Fibroblast of lung (primary cell): ENCODE data around the gene IGFL2. TPM values are rescaled to one million over a fixed set of nuclear protein-coding genes. Genes with fewer than 3 reads are reported as not detected.

Source experiments
- DNase-seq, 2 donors: peaks; one replicate each; pipeline versions ENCODE4 v3.0.0 to v3.0.0-alpha.2; 2010; ENCODE audit warnings: low read depth in 2 of 2
- H2AFZ ChIP-seq: 2 replicates; pipeline ENCODE4 v1.5.1; 2012; ENCODE audit warnings: low read length, control low read depth, inconsistent platforms
- H3K27ac ChIP-seq: 2 replicates; pipeline ENCODE4 v1.5.1; 2011; ENCODE audit warnings: low read length, control low read depth; ENCODE audit not compliant: insufficient read depth
- H3K27me3 ChIP-seq: 2 replicates; pipeline ENCODE4 v1.5.1; 2011; ENCODE audit warnings: mild to moderate bottlenecking, low read length; ENCODE audit not compliant: control insufficient read depth, insufficient read depth
- H3K36me3 ChIP-seq: 2 replicates; pipeline ENCODE4 v1.5.1; 2011; ENCODE audit warnings: low read length; ENCODE audit not compliant: control insufficient read depth, insufficient read depth
- H3K4me1 ChIP-seq: 2 replicates; pipeline ENCODE4 v1.5.1; 2011; ENCODE audit warnings: low read length; ENCODE audit not compliant: control insufficient read depth, insufficient read depth; ENCODE audit errors: extremely low read depth
- H3K4me2 ChIP-seq: 2 replicates; pipeline ENCODE4 v1.5.1; 2011; ENCODE audit warnings: low read length, control low read depth; ENCODE audit not compliant: insufficient read depth; ENCODE audit errors: extremely low read depth
- H3K4me3 ChIP-seq, 4 experiments: fragments of 200-600 bp in 1 of 4; sonication (generic) in 1 of 4; replicated peaks in 1 of 4; 2 replicates each; pipeline ENCODE4 v1.5.1; 2011 to 2016; ENCODE audit warnings: low read length in 4 of 4, low read depth in 3 of 4, mild to moderate bottlenecking in 3 of 4, control low read depth in 2 of 4, inconsistent platforms in 1 of 4, mixed read lengths in 1 of 4; ENCODE audit not compliant: insufficient read depth in 1 of 4; ENCODE audit errors: control extremely low read depth in 1 of 4
- H3K79me2 ChIP-seq: 2 replicates; pipeline ENCODE4 v1.5.1; 2012; ENCODE audit warnings: mild to moderate bottlenecking, low read length, inconsistent platforms; ENCODE audit not compliant: control insufficient read depth, insufficient read depth
- H3K9ac ChIP-seq: 2 replicates; pipeline ENCODE4 v1.5.1; 2011; ENCODE audit warnings: mild to moderate bottlenecking, low read length, control low read depth; ENCODE audit not compliant: insufficient read depth
- H3K9me3 ChIP-seq: 2 replicates; pipeline ENCODE4 v1.5.1; 2012; ENCODE audit warnings: low read depth, low read length; ENCODE audit not compliant: control insufficient read depth, insufficient read depth
- H4K20me1 ChIP-seq: 2 replicates; pipeline ENCODE4 v1.5.1; 2011; ENCODE audit warnings: low read length; ENCODE audit not compliant: control insufficient read depth, insufficient read depth; ENCODE audit errors: extremely low read depth
- CTCF ChIP-seq, 2 donors: IDR thresholded peaks in 1 of 2; conservative IDR thresholded peaks in 1 of 2; 1 replicate in 1 of 2; 2 replicates in 1 of 2; pipeline ENCODE4 v1.5.1; 2011 to 2012; ENCODE audit warnings: low read length in 2 of 2, control low read depth in 1 of 2, inconsistent platforms in 1 of 2, low read depth in 1 of 2, mild to moderate bottlenecking in 1 of 2
- EZH2 ChIP-seq: IDR thresholded peaks from 2 replicates; pipeline ENCODE4 v1.5.1; 2012; ENCODE audit warnings: low read length, control low read depth, mild to moderate bottlenecking; ENCODE audit errors: missing control alignments
- polyA plus RNA-seq, 2 donors: library from polyadenylated mRNA; depleted of rRNA in 1 of 2; stranded (reverse) in 1 of 2; unstranded in 1 of 2; fragments of >200 nt; gene quantifications; 2 replicates each; pipeline ENCODE4 v1.2.1, GENCODE V29; 2011 to 2012; ENCODE audit warnings: missing spikeins in 1 of 2
- total RNA-seq: library from RNA; depleted of rRNA; stranded (reverse); fragments of >200 nt; gene quantifications from 2 replicates; pipeline ENCODE4 v1.2.1, GENCODE V29; 2014

Gene IGFL2
- total and polyA plus RNA-seq, 2 donors (not counting 1 experiment from before 2014, with no cell fraction given), result not detected

- Histone ChIP-seq H3K27ac (no peak overlapping the region), H3K27me3 (peaks cover 15% of the 10 kb centered on the region), H3K9me3 (no peaks in the 10 kb centered on the region), H2AFZ (no peak overlapping the region), H4K20me1 (no peaks in the 10 kb centered on the region), H3K4me2 (no peak overlapping the region), H3K4me1 (no peaks in the 10 kb centered on the region), H3K9ac (no peak overlapping the region), H3K4me3 (no peak overlapping the region), H3K79me2 (no peaks in the 10 kb centered on the region), H3K36me3 (no peaks in the 10 kb centered on the region)
- DNase-seq, result no peak
- TF ChIP-seq CTCF (conservative IDR thresholded peaks at IDR 0.05 in 1 of 2, IDR thresholded peaks at IDR 0.05 in 1 of 2; ENCODE audit: low read depth in 1 of 2, low read length in 2 of 2) (no peak), EZH2 (no peak)
Measured at GRCh38 chr19:46112527-46112926, 35.5 kb upstream of the IGFL2 start.

GRCh38 chr19:46113726-46114125, 34.3 kb upstream of the IGFL2 start:
- Histone ChIP-seq H3K4me3 (no peak overlapping the region), H3K4me1 (no peaks in the 10 kb centered on the region), H3K4me2 (no peak overlapping the region), H3K27me3 (peaks cover 15% of the 10 kb centered on the region), H2AFZ (no peak overlapping the region), H3K9me3 (no peaks in the 10 kb centered on the region), H3K36me3 (no peaks in the 10 kb centered on the region), H4K20me1 (no peaks in the 10 kb centered on the region), H3K9ac (no peak overlapping the region), H3K27ac (no peak overlapping the region), H3K79me2 (no peaks in the 10 kb centered on the region)
- TF ChIP-seq CTCF (conservative IDR thresholded peaks at IDR 0.05 in 1 of 2, IDR thresholded peaks at IDR 0.05 in 1 of 2; ENCODE audit: low read depth in 1 of 2, low read length in 2 of 2) (no peak), EZH2 (no peak)
- DNase-seq, result peak in 1 of 2 donors; percentile 31

- no peak overlapping the region for H3K4me3 ChIP-seq
- H3K36me3 ChIP-seq, result no peaks in the 10 kb centered on the region
- H3K9ac ChIP-seq, result no peak overlapping the region
- H3K4me2 ChIP-seq, result no peak overlapping the region
- H3K27me3 ChIP-seq, result peaks cover 15% of the 10 kb centered on the region
- H3K4me1 ChIP-seq, result no peaks in the 10 kb centered on the region
- no peaks in the 10 kb centered on the region for H4K20me1 ChIP-seq
- no peaks in the 10 kb centered on the region for H3K79me2 ChIP-seq
- no peak for TF ChIP-seq CTCF (conservative IDR thresholded peaks at IDR 0.05 in 1 of 2, IDR thresholded peaks at IDR 0.05 in 1 of 2; ENCODE audit: low read depth in 1 of 2, low read length in 2 of 2)
- TF ChIP-seq EZH2, result no peak
- no peaks in the 10 kb centered on the region for H3K9me3 ChIP-seq
- peak; percentile 57 to 94 for DNase-seq
- no peak overlapping the region for H3K27ac ChIP-seq
- H2AFZ ChIP-seq, result no peak overlapping the region
Measured at GRCh38 chr19:46115396-46116106, 32.5 kb upstream of the IGFL2 start.
